ENCODE results near the gene UBE2O.
"Not testable (repeated sequence)": the region's sequence is repeated elsewhere in the genome, so short reads cannot be mapped to it uniquely, and the experiment has no call there.

Gene UBE2O

DNA sequence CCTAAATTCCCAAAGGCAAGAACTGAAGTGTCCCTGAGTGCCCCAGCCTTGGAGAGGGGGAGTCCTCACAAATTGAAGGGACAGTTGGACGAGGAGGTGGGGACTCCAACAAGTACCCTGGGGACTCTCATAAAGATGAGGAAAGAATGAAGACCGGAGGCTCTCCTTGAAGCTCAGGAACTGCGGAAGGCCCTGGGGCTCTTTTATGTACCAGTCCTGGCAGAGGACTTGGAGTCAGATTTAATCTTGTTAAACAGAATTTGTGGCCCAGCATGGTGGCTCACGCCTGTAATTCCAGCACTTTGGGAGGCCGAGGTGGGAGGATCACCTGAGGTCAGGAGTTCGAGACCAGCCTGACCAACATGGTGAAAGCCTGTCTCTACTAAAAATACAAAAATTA is 93.2 kb downstream of the UBE2O start:
- H3K9me3 ChIP-seq (ENCODE audit: insufficient read depth, low read depth, low read length); H3K27me3 ChIP-seq (ENCODE audit: insufficient read depth, low read length); H3K4me3 ChIP-seq (ENCODE audit: low read length); H3K9ac ChIP-seq (ENCODE audit: low read depth, low read length); H3K27ac ChIP-seq (ENCODE audit: low read depth, low read length); H3K4me1 ChIP-seq (ENCODE audit: insufficient read depth, low read length); H3K36me3 ChIP-seq (ENCODE audit: insufficient read depth, low read length): not testable (repeated sequence)
- 89% methylated on average over 6 of the region's 6 CpGs for WGBS

DNA sequence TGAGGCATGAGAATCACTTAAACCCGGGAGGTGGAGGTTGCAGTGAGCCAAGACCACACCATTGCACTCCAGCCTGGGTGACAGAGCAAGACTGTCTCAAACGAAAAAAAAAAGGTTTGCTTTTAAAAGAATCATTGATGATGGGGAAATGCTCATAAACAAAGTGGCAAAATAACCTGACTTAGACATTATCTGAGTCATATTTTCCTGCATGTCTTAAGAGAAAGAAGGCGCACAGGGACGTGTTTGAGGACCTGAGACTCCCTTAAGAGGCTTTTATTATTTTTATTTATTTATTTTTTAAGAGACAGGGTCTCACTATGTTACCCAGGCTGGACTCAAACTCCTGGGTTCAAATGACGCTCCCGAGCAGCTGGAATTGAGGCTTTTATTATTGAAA is 93.6 kb downstream of the UBE2O start:
- H3K9me3 ChIP-seq (ENCODE audit: insufficient read depth, low read depth, low read length): no peaks in the 10 kb centered on the region
- H3K27ac ChIP-seq (ENCODE audit: low read depth, low read length): no peak overlapping the region
- 91% methylated on average over 6 of the region's 6 CpGs for WGBS
- H3K9ac ChIP-seq (ENCODE audit: low read depth, low read length): no peak overlapping the region
- peaks cover 3% of the 10 kb centered on the region; the same call in 1 of the 2 replicates for H3K4me1 ChIP-seq (ENCODE audit: insufficient read depth, low read length)
- no peaks in the 10 kb centered on the region for H3K27me3 ChIP-seq (ENCODE audit: insufficient read depth, low read length)
- H3K36me3 ChIP-seq (ENCODE audit: insufficient read depth, low read length): no peaks in the 10 kb centered on the region
- no peak overlapping the region for H3K4me3 ChIP-seq (ENCODE audit: low read length)

DNA sequence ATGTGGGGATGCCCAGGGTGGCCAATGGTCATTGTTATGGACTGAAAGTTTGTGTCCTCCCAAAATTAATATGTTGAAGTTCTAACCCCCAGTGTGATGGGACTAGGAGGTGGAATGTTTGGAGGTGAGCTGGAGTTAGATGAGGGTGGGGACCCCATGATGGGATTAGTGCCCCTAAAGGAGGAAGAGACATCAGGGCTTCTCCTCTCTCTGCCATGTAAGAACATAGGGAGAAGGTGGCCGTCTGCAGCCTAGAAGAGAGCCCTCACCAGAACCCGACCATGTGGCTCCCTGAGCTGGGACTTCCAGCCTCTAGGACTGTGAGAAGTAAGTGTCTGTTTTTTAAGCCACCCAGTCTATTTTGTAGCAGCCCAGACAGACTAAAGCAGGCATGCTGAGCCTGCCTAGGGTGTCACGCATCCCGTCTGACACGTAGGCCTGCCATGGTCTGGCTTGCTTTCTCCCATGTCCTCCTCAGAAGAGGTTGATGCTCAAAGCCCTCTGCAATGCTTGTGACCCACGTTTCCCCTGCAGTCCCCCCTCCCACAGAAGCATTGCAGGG is 95.3 kb downstream of the UBE2O start:
- no peak overlapping the region for H3K27ac ChIP-seq (ENCODE audit: low read depth, low read length)
- 80% methylated on average over 6 of the region's 6 CpGs for WGBS
- H3K4me3 ChIP-seq (ENCODE audit: low read length): no peak overlapping the region

DNA sequence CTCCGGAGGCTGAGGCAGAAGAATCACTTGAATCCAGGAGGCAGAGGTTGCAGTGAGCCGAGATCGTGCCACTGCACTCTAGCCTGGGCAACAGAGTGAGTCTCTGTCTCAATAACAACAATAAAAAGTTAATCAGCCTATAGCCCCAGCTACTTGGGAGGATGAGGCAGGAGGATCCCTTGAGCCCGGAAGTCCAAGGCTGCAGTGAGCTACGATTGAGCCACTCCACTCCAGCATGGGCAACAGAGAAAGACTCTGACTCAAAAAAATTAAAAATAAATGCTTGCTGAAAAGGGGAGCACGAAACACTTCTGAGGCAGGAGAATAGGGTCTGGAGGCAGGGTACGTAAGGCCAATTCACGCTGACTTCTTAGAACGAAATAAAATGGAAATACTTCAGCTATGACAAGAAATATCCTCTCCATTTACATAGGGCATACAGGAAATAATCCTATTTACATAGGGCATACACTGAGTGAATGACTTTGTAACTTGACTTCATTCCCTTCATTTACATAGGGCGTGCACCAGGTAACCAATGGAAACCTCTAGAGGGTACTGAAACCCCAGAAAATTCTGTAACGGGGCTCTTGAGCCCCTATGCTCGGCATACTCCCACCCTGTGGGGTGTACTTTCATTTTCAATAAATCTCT is 96.0 kb downstream of the UBE2O start:
- no peak overlapping the region for H3K27ac ChIP-seq (ENCODE audit: low read depth, low read length)
- no peaks in the 10 kb centered on the region for H3K9me3 ChIP-seq (ENCODE audit: insufficient read depth, low read depth, low read length)
- no peak overlapping the region for H3K9ac ChIP-seq (ENCODE audit: low read depth, low read length)
- no peak overlapping the region for H3K4me3 ChIP-seq (ENCODE audit: low read length)
- no peaks in the 10 kb centered on the region for H3K36me3 ChIP-seq (ENCODE audit: insufficient read depth, low read length)
- H3K4me1 ChIP-seq (ENCODE audit: insufficient read depth, low read length): peaks cover 3% of the 10 kb centered on the region; the same call in 1 of the 2 replicates
- H3K27me3 ChIP-seq (ENCODE audit: insufficient read depth, low read length): no peaks in the 10 kb centered on the region
- WGBS: 89% methylated on average over 12 of the region's 12 CpGs

More for the DNA sequence above, 95.3 kb downstream of the UBE2O start:
- Histone ChIP-seq H3K9ac (ENCODE audit: low read depth, low read length) (no peak overlapping the region), H3K36me3 (ENCODE audit: insufficient read depth, low read length) (no peaks in the 10 kb centered on the region), H3K9me3 (ENCODE audit: insufficient read depth, low read depth, low read length) (no peaks in the 10 kb centered on the region), H3K27me3 (ENCODE audit: insufficient read depth, low read length) (no peaks in the 10 kb centered on the region), H3K4me1 (ENCODE audit: insufficient read depth, low read length) (peaks cover 3% of the 10 kb centered on the region; the same call in 1 of the 2 replicates)

DNA sequence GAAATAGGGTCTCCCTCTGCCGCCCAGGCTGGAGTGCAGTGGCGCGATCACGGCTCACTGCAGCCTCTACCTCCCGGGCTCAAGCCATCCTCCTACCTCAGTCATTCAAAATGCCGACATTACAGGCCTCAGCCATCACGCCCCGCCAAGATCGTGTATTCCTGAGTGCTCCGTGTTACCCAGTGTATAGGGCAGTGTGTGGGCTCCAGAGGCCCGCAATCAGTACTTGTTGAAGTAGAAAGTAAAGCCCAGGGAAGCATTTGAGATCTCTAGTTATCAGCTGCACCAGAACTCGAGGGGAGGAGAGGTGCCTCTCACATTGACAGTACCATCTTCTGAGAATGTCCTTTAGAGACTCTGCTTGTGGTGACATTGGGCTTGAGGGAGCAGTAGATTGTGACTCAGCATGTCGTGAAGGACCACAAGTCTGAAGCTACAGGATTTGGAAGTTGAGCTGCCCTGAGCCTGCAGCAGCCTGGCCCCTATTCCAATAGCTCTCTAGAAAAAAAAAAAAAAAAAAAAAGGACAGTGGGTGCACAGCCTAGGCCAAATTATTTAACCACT is 98.1 kb downstream of the UBE2O start:
- Histone ChIP-seq H3K4me1 (ENCODE audit: insufficient read depth, low read length) (peaks cover 3% of the 10 kb centered on the region; the same call in 1 of the 2 replicates), H3K4me3 (ENCODE audit: low read length) (no peak overlapping the region), H3K27me3 (ENCODE audit: insufficient read depth, low read length) (no peaks in the 10 kb centered on the region), H3K9me3 (ENCODE audit: insufficient read depth, low read depth, low read length) (no peaks in the 10 kb centered on the region), H3K27ac (ENCODE audit: low read depth, low read length) (no peak overlapping the region), H3K36me3 (ENCODE audit: insufficient read depth, low read length) (no peaks in the 10 kb centered on the region), H3K9ac (ENCODE audit: low read depth, low read length) (no peak overlapping the region)
- 58% methylated on average over 13 of the region's 13 CpGs for WGBS

DNA sequence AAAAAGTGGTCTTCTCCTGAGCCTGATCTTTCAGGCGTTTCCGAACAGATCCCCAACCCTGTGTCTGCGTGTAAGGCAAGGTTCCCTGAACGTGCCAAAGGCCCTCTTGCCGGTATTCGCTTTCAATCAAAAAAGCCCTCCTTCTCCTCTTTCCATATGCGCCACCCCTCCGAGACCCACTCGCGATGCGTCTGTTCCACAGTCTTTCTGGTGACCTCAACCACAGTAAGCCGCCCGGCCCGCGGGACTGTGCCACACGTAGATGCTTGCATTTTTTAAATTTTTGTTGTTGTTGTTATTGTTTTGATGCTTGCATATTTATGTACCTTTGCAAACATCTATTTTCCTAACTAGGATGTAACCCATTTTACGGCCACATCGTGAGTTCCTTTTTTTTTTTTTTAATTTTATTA is 98.6 kb downstream of the UBE2O start:
- Histone ChIP-seq H3K4me3 (ENCODE audit: low read length) (peak overlapping the region; percentile 76), H3K36me3 (ENCODE audit: insufficient read depth, low read length) (no peaks in the 10 kb centered on the region), H3K27me3 (ENCODE audit: insufficient read depth, low read length) (no peaks in the 10 kb centered on the region), H3K9me3 (ENCODE audit: insufficient read depth, low read depth, low read length) (no peaks in the 10 kb centered on the region), H3K9ac (ENCODE audit: low read depth, low read length) (peak overlapping the region; percentile 91), H3K4me1 (ENCODE audit: insufficient read depth, low read length) (peaks cover 3% of the 10 kb centered on the region; the same call in 1 of the 2 replicates), H3K27ac (ENCODE audit: low read depth, low read length) (peak overlapping the region; percentile 94)
- 8% methylated on average over 16 of the region's 18 CpGs for WGBS

DNA sequence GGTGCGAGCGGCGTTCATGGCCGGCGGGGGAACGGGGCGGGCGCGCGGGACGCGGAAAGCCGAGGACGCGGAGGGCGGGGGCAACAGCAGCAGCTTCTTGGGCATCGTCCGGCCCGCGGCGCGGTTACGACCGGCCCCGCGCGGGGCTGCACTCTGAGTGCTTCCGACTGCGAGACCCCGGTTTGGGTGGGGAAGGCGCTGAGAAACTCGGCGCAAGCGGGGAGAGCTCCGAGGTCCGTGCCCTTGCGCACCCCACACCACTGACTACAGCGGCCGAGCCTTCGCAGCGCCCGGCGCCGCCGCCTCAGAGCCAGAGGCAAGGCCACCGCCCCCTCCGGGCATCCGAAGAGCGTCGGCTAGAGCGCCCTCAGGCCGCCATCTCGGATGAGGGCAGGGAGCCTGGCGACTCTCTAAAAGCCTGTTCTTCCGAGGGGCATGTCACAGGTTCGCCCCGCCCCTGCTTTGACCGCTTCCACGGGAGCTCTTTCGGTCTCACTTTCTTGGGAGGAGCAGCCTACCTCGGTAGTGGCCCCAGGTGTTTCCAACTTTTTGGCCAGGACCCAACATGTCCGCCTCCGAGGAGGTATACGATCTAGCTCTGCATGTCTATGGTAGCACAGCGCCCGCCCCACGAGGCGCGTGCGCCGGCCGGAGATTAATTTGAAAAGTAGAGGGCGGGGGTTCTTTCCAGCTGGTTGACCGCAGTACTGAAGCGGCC is 99.2 kb downstream of the UBE2O start, which contains the start of gene PRPSAP1:
PRPSAP1 (minus strand) TSS at position 318 of the 718 bp plus-strand sequence; CDS start at position 105, 213 bp downstream.
- Histone ChIP-seq H3K4me1 (ENCODE audit: insufficient read depth, low read length) (peaks cover 3% of the 10 kb centered on the region; the same call in 1 of the 2 replicates), H3K9ac (ENCODE audit: low read depth, low read length) (peak within 1 kb of the TSS; percentile 91), H3K36me3 (ENCODE audit: insufficient read depth, low read length) (0 out of 2 replicates have a peak, but pooled peaks cover under 1% of the 10 kb centered on the region), H3K27ac (ENCODE audit: low read depth, low read length) (peak within 1 kb of the TSS; percentile 94), H3K4me3 (ENCODE audit: low read length) (peak within 1 kb of the TSS; percentile 76), H3K27me3 (ENCODE audit: insufficient read depth, low read length) (no peaks in the 10 kb centered on the region), H3K9me3 (ENCODE audit: insufficient read depth, low read depth, low read length) (no peaks in the 10 kb centered on the region)
- under 1% methylated on average over 75 of the region's 75 CpGs for WGBS

DNA sequence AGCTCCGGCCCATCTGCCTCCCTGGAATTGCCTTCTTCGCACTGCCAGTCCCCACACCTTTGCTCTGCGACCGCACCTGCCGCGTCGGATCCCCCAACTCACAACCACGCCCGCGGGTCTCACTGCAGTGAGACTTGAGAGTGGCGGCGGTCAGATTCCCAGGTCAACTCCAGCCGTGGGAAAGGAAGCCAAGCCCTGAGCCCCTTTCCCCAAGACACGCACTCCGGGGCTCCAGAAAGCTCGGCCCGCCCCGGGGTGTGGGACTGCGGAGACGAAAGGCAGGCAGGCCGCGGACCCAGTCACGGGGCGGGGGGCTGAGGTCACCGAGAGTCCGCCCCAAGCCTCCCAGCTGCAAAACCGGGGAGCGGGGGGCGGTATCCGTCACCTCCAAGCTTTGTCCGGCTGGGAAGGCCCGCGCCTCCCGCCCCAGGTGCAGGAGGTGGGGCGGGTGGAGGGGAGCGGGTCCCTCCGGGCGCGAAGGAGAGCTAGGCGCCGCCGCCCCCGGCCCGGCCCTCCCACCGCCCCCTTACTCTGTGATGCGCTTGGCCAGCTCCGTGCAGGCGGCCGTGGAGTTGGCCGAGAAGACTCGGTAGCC is 99.9 kb downstream of the UBE2O start:
- 0 out of 2 replicates have a peak, but pooled peaks cover 4% of the 10 kb centered on the region for H3K36me3 ChIP-seq (ENCODE audit: insufficient read depth, low read length)
- WGBS: 1% methylated on average over 51 of the region's 51 CpGs
- no peak overlapping the region; the same call in 1 of the 2 replicates for H3K27ac ChIP-seq (ENCODE audit: low read depth, low read length)
- peak overlapping the region; percentile 91 for H3K9ac ChIP-seq (ENCODE audit: low read depth, low read length)
- H3K9me3 ChIP-seq (ENCODE audit: insufficient read depth, low read depth, low read length): no peaks in the 10 kb centered on the region
- no peaks in the 10 kb centered on the region for H3K27me3 ChIP-seq (ENCODE audit: insufficient read depth, low read length)
- peak overlapping the region; percentile 76 for H3K4me3 ChIP-seq (ENCODE audit: low read length)
- peaks cover 3% of the 10 kb centered on the region; the same call in 1 of the 2 replicates for H3K4me1 ChIP-seq (ENCODE audit: insufficient read depth, low read length)

DNA sequence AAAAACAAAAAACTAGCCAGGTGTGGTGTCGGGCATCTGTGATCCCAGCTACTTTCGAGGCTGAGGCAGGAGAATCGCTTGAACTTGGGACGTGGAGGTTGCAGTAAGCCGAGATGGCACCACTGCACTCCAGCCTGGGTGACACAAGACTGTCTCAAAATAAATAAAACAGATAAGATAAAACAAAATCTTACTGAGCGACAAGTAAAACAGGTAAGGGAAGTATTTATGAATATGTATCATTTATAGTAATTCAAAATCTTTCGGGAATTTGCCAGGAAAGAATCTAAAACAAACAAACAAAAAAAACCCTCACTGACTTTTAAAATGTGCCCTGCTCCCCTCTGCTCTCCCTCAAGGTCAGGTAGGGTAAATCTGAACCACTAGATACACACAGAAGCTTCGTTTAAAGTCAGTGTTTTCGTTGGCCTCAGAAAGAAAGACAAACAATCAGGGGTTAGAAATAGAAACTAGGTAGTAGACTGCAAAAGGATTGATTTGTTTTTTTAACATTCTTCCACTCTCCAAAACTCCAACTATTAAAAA is 101.4 kb downstream of the UBE2O start:
- peaks cover 14% of the 10 kb centered on the region for H3K36me3 ChIP-seq (ENCODE audit: insufficient read depth, low read length)
- H3K4me3 ChIP-seq (ENCODE audit: low read length): no peak overlapping the region
- no peaks in the 10 kb centered on the region for H3K9me3 ChIP-seq (ENCODE audit: insufficient read depth, low read depth, low read length)
- H3K27me3 ChIP-seq (ENCODE audit: insufficient read depth, low read length): no peaks in the 10 kb centered on the region
- H3K4me1 ChIP-seq (ENCODE audit: insufficient read depth, low read length): peaks cover 3% of the 10 kb centered on the region; the same call in 1 of the 2 replicates
- 91% methylated on average over 7 of the region's 9 CpGs for WGBS
- no peak overlapping the region for H3K9ac ChIP-seq (ENCODE audit: low read depth, low read length)
- H3K27ac ChIP-seq (ENCODE audit: low read depth, low read length): no peak overlapping the region

DNA sequence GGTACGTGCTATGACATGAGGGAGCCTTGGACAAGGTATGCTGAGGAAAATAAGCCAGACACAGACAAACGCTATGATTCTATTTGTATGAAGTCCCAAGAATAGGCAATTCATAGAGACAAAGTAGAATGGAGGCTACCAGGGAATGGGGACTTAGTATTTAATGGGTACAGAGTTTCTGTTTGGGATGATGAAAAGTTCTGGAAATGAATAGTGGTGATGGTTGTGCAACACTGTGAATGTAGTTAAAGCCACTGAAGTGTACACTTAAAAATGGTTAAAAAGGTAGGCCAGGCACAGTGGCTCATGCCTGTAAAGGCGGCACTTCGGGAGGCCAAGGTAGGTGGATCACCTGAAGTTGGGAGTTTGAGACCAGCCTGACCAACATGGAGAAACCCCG is 102.5 kb downstream of the UBE2O start:
- Histone ChIP-seq H3K4me1 (ENCODE audit: insufficient read depth, low read length) (peaks cover 3% of the 10 kb centered on the region; the same call in 1 of the 2 replicates), H3K4me3 (ENCODE audit: low read length) (no peak overlapping the region), H3K27me3 (ENCODE audit: insufficient read depth, low read length) (no peaks in the 10 kb centered on the region), H3K27ac (ENCODE audit: low read depth, low read length) (no peak overlapping the region), H3K36me3 (ENCODE audit: insufficient read depth, low read length) (peaks cover 25% of the 10 kb centered on the region), H3K9me3 (ENCODE audit: insufficient read depth, low read depth, low read length) (no peaks in the 10 kb centered on the region), H3K9ac (ENCODE audit: low read depth, low read length) (no peak overlapping the region)
- 96% methylated on average over 5 of the region's 5 CpGs for WGBS

All from HUES64 (cell line).